ENCODE data around the gene PTPN1.

- no peak for TF ChIP-seq CTCF (IDR thresholded peaks at IDR 0.05 in 8 of 11, conservative IDR thresholded peaks at IDR 0.05 in 3 of 11)
- no peak for TF ChIP-seq POLR2AphosphoS5 (IDR thresholded peaks at IDR 0.05)
- TF ChIP-seq POLR2A (IDR thresholded peaks at IDR 0.05), result no peak
These were observed 42.3 kb upstream of the PTPN1 start for GRCh38 chr20:50467718-50468356.
